ENCODE results near the gene GPR137B.

- no peak for TF ChIP-seq YY1 (IDR thresholded peaks at IDR 0.05; ENCODE audit: insufficient read depth, insufficient read length)
- TF ChIP-seq ZNF274 (IDR thresholded peaks at IDR 0.05; ENCODE audit: low read depth, low read length) = no peak
- no peak for TF ChIP-seq SUZ12 (IDR thresholded peaks at IDR 0.05; ENCODE audit: extremely low read depth, insufficient read depth, insufficient read length)
Observed at GRCh38 chr1:236139495-236139894, 2.8 kb upstream of the GPR137B start.
